ENCODE measurements around the gene FBXO48. TPM values are rescaled to one million over a fixed set of nuclear protein-coding genes. Genes with fewer than 3 reads are reported as not detected.

Gene FBXO48
- polyA plus RNA-seq, 1 donor (not counting 4 experiments of a cell fraction or from before 2014, with no cell fraction given), result 1.9 TPM

DNA sequence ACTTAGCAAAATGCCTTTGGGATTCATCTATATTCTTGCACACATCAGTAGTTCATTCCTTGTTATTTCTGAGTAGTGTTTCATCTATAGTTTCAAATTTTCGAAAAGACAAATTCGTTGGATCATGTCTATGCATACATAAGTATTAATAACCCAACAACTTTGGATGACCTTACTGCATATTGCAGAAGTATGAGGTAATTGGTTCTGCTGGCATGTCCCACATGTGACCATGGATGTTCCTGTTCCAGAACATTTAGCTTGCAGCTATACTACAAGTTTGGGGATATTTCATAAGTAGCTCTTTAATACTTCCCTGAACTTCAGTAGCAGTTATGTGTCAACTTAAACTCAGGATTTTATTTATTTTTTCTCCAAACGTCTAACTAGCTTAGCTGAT, 45.2 kb upstream of the FBXO48 start:
- dilution Hi-C loops (cut with MboI; ENCODE audit: extremely low pct_ligation_motif_present, low sequenced_read_pairs), result no loop called here
- Histone ChIP-seq H3K36me3 (ENCODE audit: control insufficient read depth in 2 of 2, extremely low read depth in 1 of 2, insufficient read depth in 2 of 2, low read length in 2 of 2) (no peaks in the 10 kb centered on the region), H3K27ac (ENCODE audit: control insufficient read depth, insufficient read depth, low read length) (no peak overlapping the region), H3K27me3 (ENCODE audit: control insufficient read depth, extremely low read depth, insufficient read depth, low read length) (no peaks in the 10 kb centered on the region), H3K4me3 (ENCODE audit: control insufficient read depth in 2 of 3, extremely low read depth in 1 of 3, insufficient read depth in 2 of 3, low read depth in 1 of 3, low read length in 3 of 3) (no peak overlapping the region), H4K20me1 (ENCODE audit: control insufficient read depth, extremely low read depth, insufficient read depth, low read length) (no peaks in the 10 kb centered on the region), H3K9me1 (ENCODE audit: control insufficient read depth, extremely low read depth, insufficient read depth, low read length) (no peaks in the 10 kb centered on the region), H3K4me1 (ENCODE audit: control insufficient read depth, extremely low read depth, insufficient read depth, low read length) (no peaks in the 10 kb centered on the region), H2AFZ (ENCODE audit: control insufficient read depth, low read length) (no peak overlapping the region), H3K79me2 (ENCODE audit: control insufficient read depth, insufficient read depth, low read length) (no peaks in the 10 kb centered on the region), H3K4me2 (ENCODE audit: control insufficient read depth, extremely low read depth, insufficient read depth, low read depth, low read length) (no peak overlapping the region), H3K9me3 (ENCODE audit: control insufficient read depth, low read depth, low read length) (no peaks in the 10 kb centered on the region), H3K9ac (ENCODE audit: control insufficient read depth, extremely low read depth, insufficient read depth, low read length) (no peak overlapping the region)
- no peak for TF ChIP-seq EZH2 (IDR thresholded peaks at IDR 0.05; ENCODE audit: low read length)
- no peak for TF ChIP-seq CTCF (optimal IDR thresholded peaks at IDR 0.05 in 1 of 3, IDR thresholded peaks at IDR 0.05 in 1 of 3, conservative IDR thresholded peaks at IDR 0.05 in 1 of 3; ENCODE audit: extremely low read depth in 1 of 3, insufficient read depth in 2 of 3, low read length in 3 of 3)
- DNase-seq (ENCODE audit: low read depth, low spot score) (no peak), FAIRE-seq (no peak)

DNA sequence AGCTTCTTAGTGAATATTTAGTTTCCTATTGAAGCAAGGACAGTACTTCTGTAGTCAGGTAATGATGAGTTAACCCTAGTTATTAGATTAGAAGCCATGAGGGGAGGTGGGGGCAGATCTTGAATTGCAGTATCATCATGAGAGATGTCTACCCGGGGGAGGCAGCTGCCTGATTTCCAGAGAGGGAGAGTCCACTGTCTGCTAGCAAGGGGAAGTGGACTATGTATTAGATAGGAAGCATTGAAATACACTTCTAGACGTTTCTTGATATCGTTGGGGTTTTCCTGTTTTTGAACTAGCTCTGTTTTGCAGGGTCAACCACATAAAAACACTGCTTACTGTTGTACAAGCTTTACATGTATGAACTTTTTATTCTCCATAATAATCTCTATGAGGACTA, 39.1 kb upstream of the FBXO48 start:
- FAIRE-seq, result no peak
- no peaks in the 10 kb centered on the region for H3K9me3 ChIP-seq (ENCODE audit: control insufficient read depth, low read depth, low read length)
- H3K4me1 ChIP-seq (ENCODE audit: control insufficient read depth, extremely low read depth, insufficient read depth, low read length), result no peaks in the 10 kb centered on the region
- dilution Hi-C loops (cut with MboI; ENCODE audit: extremely low pct_ligation_motif_present, low sequenced_read_pairs), result no loop called here
- no peaks in the 10 kb centered on the region for H3K9me1 ChIP-seq (ENCODE audit: control insufficient read depth, extremely low read depth, insufficient read depth, low read length)
- H2AFZ ChIP-seq (ENCODE audit: control insufficient read depth, low read length), result no peak overlapping the region
- no peak overlapping the region for H3K27ac ChIP-seq (ENCODE audit: control insufficient read depth, insufficient read depth, low read length)
- DNase-seq (ENCODE audit: low read depth, low spot score), result no peak
- no peaks in the 10 kb centered on the region for H3K36me3 ChIP-seq (ENCODE audit: control insufficient read depth in 2 of 2, extremely low read depth in 1 of 2, insufficient read depth in 2 of 2, low read length in 2 of 2)
- no peak overlapping the region for H3K4me3 ChIP-seq (ENCODE audit: control insufficient read depth in 2 of 3, extremely low read depth in 1 of 3, insufficient read depth in 2 of 3, low read depth in 1 of 3, low read length in 3 of 3)
- H4K20me1 ChIP-seq (ENCODE audit: control insufficient read depth, extremely low read depth, insufficient read depth, low read length), result no peaks in the 10 kb centered on the region
- no peaks in the 10 kb centered on the region for H3K79me2 ChIP-seq (ENCODE audit: control insufficient read depth, insufficient read depth, low read length)
- no peak overlapping the region for H3K4me2 ChIP-seq (ENCODE audit: control insufficient read depth, extremely low read depth, insufficient read depth, low read depth, low read length)
- TF ChIP-seq EZH2 (IDR thresholded peaks at IDR 0.05; ENCODE audit: low read length) (no peak), CTCF (optimal IDR thresholded peaks at IDR 0.05 in 1 of 3, IDR thresholded peaks at IDR 0.05 in 1 of 3, conservative IDR thresholded peaks at IDR 0.05 in 1 of 3; ENCODE audit: extremely low read depth in 1 of 3, insufficient read depth in 2 of 3, low read length in 3 of 3) (no peak)
- H3K27me3 ChIP-seq (ENCODE audit: control insufficient read depth, extremely low read depth, insufficient read depth, low read length), result no peaks in the 10 kb centered on the region
- no peak overlapping the region for H3K9ac ChIP-seq (ENCODE audit: control insufficient read depth, extremely low read depth, insufficient read depth, low read length)
